HepG2 (cell line): ENCODE measurements around the gene DNAJC7. TPM values are rescaled to one million over a fixed set of nuclear protein-coding genes. Genes with fewer than 3 reads are reported as not detected.

Experiments used
- AGO2 ChIP-seq: fragments of 200-400 bp; formaldehyde crosslinking; optimal IDR thresholded peaks from 2 replicates; pipeline ENCODE3; 2017; ENCODE audit warnings: mild to moderate bottlenecking, low read depth, low read length, moderate library complexity
- ATF6 ChIP-seq: sonication (generic); formaldehyde crosslinking; conservative IDR thresholded peaks from 2 replicates; pipeline ENCODE4 v1.4.0; 2020; ENCODE audit warnings: missing genetic modification reagents
- CAMTA2 ChIP-seq: sonication (generic); formaldehyde crosslinking; IDR thresholded peaks from 2 replicates; pipeline ENCODE4 v1.4.0; 2020; ENCODE audit warnings: mild to moderate bottlenecking, missing genetic modification reagents, borderline replicate concordance
- GZF1 ChIP-seq: sonication (generic); formaldehyde crosslinking; IDR thresholded peaks from 2 replicates; pipeline ENCODE4 v1.5.1; 2020; ENCODE audit warnings: mild to moderate bottlenecking, missing genetic modification reagents
- PAXIP1 ChIP-seq: sonication (generic); formaldehyde crosslinking; conservative IDR thresholded peaks from 2 replicates; pipeline ENCODE4 v1.4.0; 2020; ENCODE audit warnings: mild to moderate bottlenecking, missing genetic modification reagents, moderate library complexity
- TERF1 ChIP-seq: sonication (generic); formaldehyde crosslinking; IDR thresholded peaks from 2 replicates; pipeline ENCODE4 v1.8.0; 2022; ENCODE audit warnings: mild to moderate bottlenecking, missing genetic modification reagents, moderate library complexity
- ZBTB21 ChIP-seq: sonication (generic); formaldehyde crosslinking; IDR thresholded peaks from 2 replicates; pipeline ENCODE4 v1.4.0; 2020; ENCODE audit warnings: missing genetic modification reagents
- ZBTB46 ChIP-seq: sonication (generic); formaldehyde crosslinking; IDR thresholded peaks from 2 replicates; pipeline ENCODE4 v1.4.0; 2020; ENCODE audit warnings: mild to moderate bottlenecking, missing genetic modification reagents, borderline replicate concordance
- ZNF232 ChIP-seq: sonication (generic); formaldehyde crosslinking; IDR thresholded peaks from 2 replicates; pipeline ENCODE4 v1.4.0; 2020; ENCODE audit warnings: missing genetic modification reagents, borderline replicate concordance
- ZNF513 ChIP-seq: sonication (generic); formaldehyde crosslinking; conservative IDR thresholded peaks from 2 replicates; pipeline ENCODE4 v1.5.0; 2020; ENCODE audit warnings: missing genetic modification reagents
- polyA plus RNA-seq, 8 experiments: library from polyadenylated mRNA; depleted of rRNA in 3 of 8; stranded (reverse) in 7 of 8; unstranded in 1 of 8; fragments of >200 nt; fragmentation: Illumina TruSeq in 4 of 8; extraction: Trizol in 4 of 8; gene quantifications; 2 replicates each; pipeline versions ENCODE4 v1.2.1 to v1.2.3, GENCODE V29; 2011 to 2016; ENCODE audit warnings: low read depth in 4 of 8, missing spikeins in 1 of 8, mixed read lengths in 1 of 8; ENCODE audit not compliant: insufficient read depth in 1 of 8
- total RNA-seq, 5 experiments: library from RNA; depleted of rRNA; stranded (reverse); fragments of >200 nt; fragmentation: Illumina TruSeq; extraction: Trizol; gene quantifications; 2 replicates each; pipeline ENCODE4 v1.2.3, GENCODE V29; 2016; ENCODE audit warnings: low read depth in 1 of 5
- TF ChIP-seq, protein P1 (sequence below): sonication (generic); formaldehyde crosslinking; IDR thresholded peaks from 2 replicates; pipeline ENCODE4 v1.4.0; 2020; ENCODE audit warnings: missing genetic modification reagents, borderline replicate concordance
- TF ChIP-seq, protein P2 (sequence below): sonication (generic); formaldehyde crosslinking; IDR thresholded peaks from 2 replicates; pipeline ENCODE4 v1.5.1; 2020; ENCODE audit warnings: missing genetic modification reagents, mild to moderate bottlenecking, borderline replicate concordance
- TF ChIP-seq, protein P3 (sequence below): sonication (generic); formaldehyde crosslinking; IDR thresholded peaks from 2 replicates; pipeline ENCODE4 v1.4.0; 2020; ENCODE audit warnings: missing genetic modification reagents, borderline replicate concordance

The DNAJC7 gene
- total and polyA plus RNA-seq, 2 of the 13 experiments (the other 11 are each of a cell fraction or from before 2014, with no cell fraction given), result 47.7 to 132 TPM

DNA sequence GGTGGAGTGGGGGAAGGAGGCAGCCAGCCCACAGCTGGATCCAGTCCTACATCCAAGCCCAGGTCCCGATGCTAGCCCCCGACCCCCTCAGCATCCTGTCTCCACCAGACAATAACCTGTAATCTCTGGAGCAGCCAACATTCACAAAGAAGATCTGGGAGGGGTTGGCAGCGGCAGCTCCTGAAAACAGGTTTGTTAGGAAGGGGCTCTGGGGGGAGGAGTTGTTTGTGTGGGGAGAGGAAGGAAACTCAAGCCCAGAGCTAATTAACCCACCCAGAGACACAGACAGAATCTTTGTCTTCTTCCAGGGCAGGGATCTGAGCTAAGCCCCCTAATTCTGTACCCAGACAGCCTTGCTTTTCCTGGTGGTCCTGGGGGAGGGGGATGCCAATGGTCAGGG, 37.8 kb upstream of the DNAJC7 start (continued):
- TF ChIP-seq AGO2 (no peak), ZNF232 (CRISPR knock-in tag) (no peak), CAMTA2 (CRISPR knock-in tag) (no peak), ZBTB46 (CRISPR knock-in tag) (no peak), GZF1 (no peak), ATF6 (CRISPR knock-in tag) (no peak), TERF1 (CRISPR knock-in tag) (no peak), ZBTB21 (CRISPR knock-in tag) (no peak), PAXIP1 (CRISPR knock-in tag) (no peak), ZNF513 (CRISPR knock-in tag) (no peak)
- TF ChIP-seq, protein P1, sequence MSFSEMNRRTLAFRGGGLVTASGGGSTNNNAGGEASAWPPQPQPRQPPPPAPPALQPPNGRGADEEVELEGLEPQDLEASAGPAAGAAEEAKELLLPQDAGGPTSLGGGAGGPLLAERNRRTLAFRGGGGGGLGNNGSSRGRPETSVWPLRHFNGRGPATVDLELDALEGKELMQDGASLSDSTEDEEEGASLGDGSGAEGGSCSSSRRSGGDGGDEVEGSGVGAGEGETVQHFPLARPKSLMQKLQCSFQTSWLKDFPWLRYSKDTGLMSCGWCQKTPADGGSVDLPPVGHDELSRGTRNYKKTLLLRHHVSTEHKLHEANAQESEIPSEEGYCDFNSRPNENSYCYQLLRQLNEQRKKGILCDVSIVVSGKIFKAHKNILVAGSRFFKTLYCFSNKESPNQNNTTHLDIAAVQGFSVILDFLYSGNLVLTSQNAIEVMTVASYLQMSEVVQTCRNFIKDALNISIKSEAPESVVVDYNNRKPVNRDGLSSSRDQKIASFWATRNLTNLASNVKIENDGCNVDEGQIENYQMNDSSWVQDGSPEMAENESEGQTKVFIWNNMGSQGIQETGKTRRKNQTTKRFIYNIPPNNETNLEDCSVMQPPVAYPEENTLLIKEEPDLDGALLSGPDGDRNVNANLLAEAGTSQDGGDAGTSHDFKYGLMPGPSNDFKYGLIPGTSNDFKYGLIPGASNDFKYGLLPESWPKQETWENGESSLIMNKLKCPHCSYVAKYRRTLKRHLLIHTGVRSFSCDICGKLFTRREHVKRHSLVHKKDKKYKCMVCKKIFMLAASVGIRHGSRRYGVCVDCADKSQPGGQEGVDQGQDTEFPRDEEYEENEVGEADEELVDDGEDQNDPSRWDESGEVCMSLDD (CRISPR knock-in tag), result no peak
- TF ChIP-seq, protein P2, sequence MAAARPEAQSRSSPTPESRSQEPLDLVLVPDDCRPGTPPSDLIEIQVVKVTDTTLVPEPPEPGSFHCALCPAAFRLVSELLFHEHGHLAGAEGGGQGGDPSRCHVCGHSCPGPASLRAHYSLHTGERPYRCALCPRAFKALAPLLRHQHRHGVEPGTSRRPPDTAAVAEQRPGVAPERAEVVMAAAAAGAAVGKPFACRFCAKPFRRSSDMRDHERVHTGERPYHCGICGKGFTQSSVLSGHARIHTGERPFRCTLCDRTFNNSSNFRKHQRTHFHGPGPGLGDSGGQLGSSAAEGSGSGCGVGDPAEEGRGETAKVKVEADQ (CRISPR knock-in tag), result no peak
- TF ChIP-seq, protein P3, sequence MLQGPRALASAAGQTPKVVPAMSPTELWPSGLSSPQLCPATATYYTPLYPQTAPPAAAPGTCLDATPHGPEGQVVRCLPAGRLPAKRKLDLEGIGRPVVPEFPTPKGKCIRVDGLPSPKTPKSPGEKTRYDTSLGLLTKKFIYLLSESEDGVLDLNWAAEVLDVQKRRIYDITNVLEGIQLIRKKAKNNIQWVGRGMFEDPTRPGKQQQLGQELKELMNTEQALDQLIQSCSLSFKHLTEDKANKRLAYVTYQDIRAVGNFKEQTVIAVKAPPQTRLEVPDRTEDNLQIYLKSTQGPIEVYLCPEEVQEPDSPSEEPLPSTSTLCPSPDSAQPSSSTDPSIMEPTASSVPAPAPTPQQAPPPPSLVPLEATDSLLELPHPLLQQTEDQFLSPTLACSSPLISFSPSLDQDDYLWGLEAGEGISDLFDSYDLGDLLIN (CRISPR knock-in tag), result no peak
